Keratinocyte (primary cell): ENCODE measurements around the gene PREB. TPM values are rescaled to one million over a fixed set of nuclear protein-coding genes. Genes with fewer than 3 reads are reported as not detected.

Experiments used
- DNase-seq: peaks from one replicate; pipeline ENCODE4 v3.0.0-alpha.2; 2011; ENCODE audit warnings: low read depth, missing footprints, low spot score
- FAIRE-seq: peaks from 2 replicates; lab custom pipeline; 2011; peaks lifted over from hg19 to GRCh38; lab: Jason Lieb, UNC
- H2AFZ ChIP-seq: 2 replicates; pipeline ENCODE4 v1.6.0; 2012; ENCODE audit warnings: low read length, control low read depth, inconsistent platforms; ENCODE audit not compliant: control insufficient read depth
- H3K27ac ChIP-seq: 2 replicates; pipeline ENCODE4 v1.5.1; 2011; ENCODE audit warnings: low read length; ENCODE audit not compliant: control insufficient read depth, insufficient read depth
- H3K27me3 ChIP-seq: 3 replicates; pipeline ENCODE4 v1.6.0; 2011; ENCODE audit warnings: low read length; ENCODE audit not compliant: control insufficient read depth, insufficient read depth; ENCODE audit errors: extremely low read depth
- H3K36me3 ChIP-seq, 2 experiments: 2 replicates in 1 of 2; 3 replicates in 1 of 2; pipeline ENCODE4 v1.5.1; 2011; ENCODE audit warnings: low read length in 2 of 2, mild to moderate bottlenecking in 1 of 2; ENCODE audit not compliant: control insufficient read depth in 2 of 2, insufficient read depth in 2 of 2; ENCODE audit errors: extremely low read depth in 1 of 2
- H3K4me1 ChIP-seq: 3 replicates; pipeline ENCODE4 v1.5.1; 2011; ENCODE audit warnings: low read length; ENCODE audit not compliant: control insufficient read depth, insufficient read depth; ENCODE audit errors: extremely low read depth
- H3K4me2 ChIP-seq: 3 replicates; pipeline ENCODE4 v1.6.0; 2011; ENCODE audit warnings: low read depth, low read length; ENCODE audit not compliant: control insufficient read depth, insufficient read depth; ENCODE audit errors: extremely low read depth
- H3K4me3 ChIP-seq, 3 experiments: fragments of 200-600 bp in 1 of 3; sonication (generic) in 1 of 3; 2 replicates in 2 of 3; 3 replicates in 1 of 3; pipeline ENCODE4 v1.5.1; 2011 to 2016; ENCODE audit warnings: low read length in 3 of 3, mild to moderate bottlenecking in 3 of 3, control low read depth in 2 of 3, inconsistent platforms in 1 of 3, low read depth in 1 of 3, mixed read lengths in 1 of 3, mixed run types in 1 of 3, moderate library complexity in 1 of 3; ENCODE audit not compliant: control insufficient read depth in 2 of 3, insufficient read depth in 2 of 3; ENCODE audit errors: extremely low read depth in 1 of 3
- H3K79me2 ChIP-seq: 2 replicates; pipeline ENCODE4 v1.6.0; 2012; ENCODE audit warnings: low read length; ENCODE audit not compliant: control insufficient read depth, insufficient read depth
- H3K9ac ChIP-seq: 3 replicates; pipeline ENCODE4 v1.6.0; 2011; ENCODE audit warnings: low read length; ENCODE audit not compliant: control insufficient read depth, insufficient read depth; ENCODE audit errors: extremely low read depth
- H3K9me1 ChIP-seq: 3 replicates; pipeline ENCODE4 v1.6.0; 2011; ENCODE audit warnings: low read length; ENCODE audit not compliant: control insufficient read depth, insufficient read depth; ENCODE audit errors: extremely low read depth
- H3K9me3 ChIP-seq: 2 replicates; pipeline ENCODE4 v1.5.1; 2012; ENCODE audit warnings: low read depth, low read length; ENCODE audit not compliant: control insufficient read depth
- H4K20me1 ChIP-seq: 3 replicates; pipeline ENCODE4 v1.6.0; 2011; ENCODE audit warnings: low read length; ENCODE audit not compliant: control insufficient read depth, insufficient read depth; ENCODE audit errors: extremely low read depth
- EZH2 ChIP-seq: IDR thresholded peaks from one replicate; pipeline ENCODE4 v1.6.1; 2012; ENCODE audit warnings: inconsistent platforms, mild to moderate bottlenecking, low read length, moderate library complexity
- dilution Hi-C: fragments of 300-500 bp; cut with MboI; formaldehyde crosslinking; loops from one replicate; pipeline ENCODE4 v1.7.0; 2020; ENCODE audit warnings: low sequenced_read_pairs; ENCODE audit not compliant: extremely low pct_ligation_motif_present
- polyA plus RNA-seq, 5 experiments: library from polyadenylated mRNA; depleted of rRNA in 3 of 5; stranded (reverse) in 3 of 5; stranded (forward) in 1 of 5; unstranded in 1 of 5; fragments of >200 nt; gene quantifications; 1 replicate in 1 of 5; 2 replicates in 3 of 5; 3 replicates in 1 of 5; pipeline versions ENCODE4 v1.2.1 to v1.2.3, GENCODE V29; 2011 to 2012; ENCODE audit warnings: missing spikeins in 2 of 5, low read depth in 1 of 5, low replicate concordance in 1 of 5
- TF ChIP-seq, protein P1 (sequence below), 3 experiments: IDR thresholded peaks in 1 of 3; conservative IDR thresholded peaks in 1 of 3; optimal IDR thresholded peaks in 1 of 3; 2 replicates in 2 of 3; 3 replicates in 1 of 3; pipeline versions ENCODE3 to v1.5.1; 2011; ENCODE audit warnings: low read length in 3 of 3, mild to moderate bottlenecking in 3 of 3, moderate library complexity in 2 of 3, control low read depth in 1 of 3, inconsistent platforms in 1 of 3; ENCODE audit not compliant: insufficient read depth in 2 of 3; ENCODE audit errors: extremely low read depth in 1 of 3

The PREB gene
- polyA plus RNA-seq, 1 donor (not counting 4 experiments of a cell fraction or from before 2014, with no cell fraction given), result 48.7 TPM

GRCh38 chr2:27118525-27119329, 15.7 kb downstream of the PREB start, which contains the start of gene CGREF1:
Gene CGREF1 (minus strand): TSS chr2:27119128. CDS start chr2:27104366, 14,762 bp downstream.
- Histone ChIP-seq H3K9me3 (no peaks in the 10 kb centered on the region), H3K27me3 (peaks cover 59% of the 10 kb centered on the region), H4K20me1 (no peaks in the 10 kb centered on the region), H3K4me2 (peak within 1 kb of the TSS; percentile 65), H3K36me3 (no peaks in the 10 kb centered on the region), H3K9me1 (no peaks in the 10 kb centered on the region), H3K27ac (no peak within 1 kb of the TSS), H3K4me1 (peaks cover 3% of the 10 kb centered on the region), H3K79me2 (no peaks in the 10 kb centered on the region), H3K9ac (no peak within 1 kb of the TSS), H3K4me3 (peak within 1 kb of the TSS; percentile 28 to 46 (median 44)), H2AFZ (peak within 1 kb of the TSS; percentile 68)
- TF ChIP-seq, protein P1, sequence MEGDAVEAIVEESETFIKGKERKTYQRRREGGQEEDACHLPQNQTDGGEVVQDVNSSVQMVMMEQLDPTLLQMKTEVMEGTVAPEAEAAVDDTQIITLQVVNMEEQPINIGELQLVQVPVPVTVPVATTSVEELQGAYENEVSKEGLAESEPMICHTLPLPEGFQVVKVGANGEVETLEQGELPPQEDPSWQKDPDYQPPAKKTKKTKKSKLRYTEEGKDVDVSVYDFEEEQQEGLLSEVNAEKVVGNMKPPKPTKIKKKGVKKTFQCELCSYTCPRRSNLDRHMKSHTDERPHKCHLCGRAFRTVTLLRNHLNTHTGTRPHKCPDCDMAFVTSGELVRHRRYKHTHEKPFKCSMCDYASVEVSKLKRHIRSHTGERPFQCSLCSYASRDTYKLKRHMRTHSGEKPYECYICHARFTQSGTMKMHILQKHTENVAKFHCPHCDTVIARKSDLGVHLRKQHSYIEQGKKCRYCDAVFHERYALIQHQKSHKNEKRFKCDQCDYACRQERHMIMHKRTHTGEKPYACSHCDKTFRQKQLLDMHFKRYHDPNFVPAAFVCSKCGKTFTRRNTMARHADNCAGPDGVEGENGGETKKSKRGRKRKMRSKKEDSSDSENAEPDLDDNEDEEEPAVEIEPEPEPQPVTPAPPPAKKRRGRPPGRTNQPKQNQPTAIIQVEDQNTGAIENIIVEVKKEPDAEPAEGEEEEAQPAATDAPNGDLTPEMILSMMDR (optimal IDR thresholded peaks at IDR 0.05 in 1 of 3, IDR thresholded peaks at IDR 0.05 in 1 of 3, conservative IDR thresholded peaks at IDR 0.05 in 1 of 3; ENCODE audit: extremely low read depth in 1 of 3, insufficient read depth in 2 of 3, low read length in 3 of 3), result no peak
- peak; percentile 38 for TF ChIP-seq EZH2
- DNase-seq, result no peak
- dilution Hi-C loops, result no loop called here
- no peak for FAIRE-seq

GRCh38 chr2:27117995-27118524, 16.4 kb downstream of the PREB start:
- no peaks in the 10 kb centered on the region for H4K20me1 ChIP-seq
- peak overlapping the region in 2 of 3 experiments; percentile 28 to 44 for H3K4me3 ChIP-seq
- no peaks in the 10 kb centered on the region for H3K79me2 ChIP-seq
- no peak overlapping the region for H3K27ac ChIP-seq
- TF ChIP-seq, protein P1 (optimal IDR thresholded peaks at IDR 0.05 in 1 of 3, IDR thresholded peaks at IDR 0.05 in 1 of 3, conservative IDR thresholded peaks at IDR 0.05 in 1 of 3; ENCODE audit: extremely low read depth in 1 of 3, insufficient read depth in 2 of 3, low read length in 3 of 3), result no peak
- TF ChIP-seq EZH2, result peak; percentile 25
- dilution Hi-C loops, result no loop called here
- H2AFZ ChIP-seq, result no peak overlapping the region
- no peaks in the 10 kb centered on the region for H3K36me3 ChIP-seq
- peaks cover 55% of the 10 kb centered on the region for H3K27me3 ChIP-seq
- H3K9me1 ChIP-seq, result no peaks in the 10 kb centered on the region
- no peak for FAIRE-seq
- no peaks in the 10 kb centered on the region for H3K9me3 ChIP-seq
- peak overlapping the region; percentile 65 for H3K4me2 ChIP-seq
- H3K9ac ChIP-seq, result no peak overlapping the region
- H3K4me1 ChIP-seq, result peaks cover 3% of the 10 kb centered on the region
- DNase-seq, result no peak
